H9 (cell line): ENCODE data around the gene VAV1. TPM values are rescaled to one million over a fixed set of nuclear protein-coding genes. Genes with fewer than 3 reads are reported as not detected.

Source experiments
- DNase-seq: peaks from one replicate; pipeline ENCODE4 v3.0.0-alpha.2; 2017
- H2AFZ ChIP-seq: one replicate; pipeline ENCODE4 v1.6.1; 2013; ENCODE audit warnings: mild to moderate bottlenecking, low read length, control low read depth, moderate library complexity
- H2AK5ac ChIP-seq: 2 replicates; pipeline ENCODE4 v1.6.1; 2013; ENCODE audit warnings: low read length, control low read depth, mixed read lengths; ENCODE audit not compliant: insufficient read length
- H2BK120ac ChIP-seq: one replicate; pipeline ENCODE4 v1.6.1; 2013; ENCODE audit warnings: low read depth, mild to moderate bottlenecking, low read length, control low read depth, inconsistent platforms; ENCODE audit not compliant: poor library complexity, severe bottlenecking
- H2BK12ac ChIP-seq: 2 replicates; pipeline ENCODE4 v1.6.1; 2013; ENCODE audit warnings: low read length, control low read depth, mixed read lengths, low read depth; ENCODE audit not compliant: insufficient read length
- H2BK15ac ChIP-seq: 2 replicates; pipeline ENCODE4 v1.6.1; 2013; ENCODE audit warnings: low read depth, low read length, control low read depth
- H2BK20ac ChIP-seq: one replicate; pipeline ENCODE4 v1.6.1; 2013; ENCODE audit warnings: low read depth, mild to moderate bottlenecking, low read length, control low read depth, inconsistent platforms; ENCODE audit not compliant: poor library complexity, severe bottlenecking
- H2BK5ac ChIP-seq: 2 replicates; pipeline ENCODE4 v1.6.1; 2013; ENCODE audit warnings: low read length, control low read depth, mixed read lengths; ENCODE audit not compliant: insufficient read length
- H3K14ac ChIP-seq: 2 replicates; pipeline ENCODE4 v1.6.1; 2013; ENCODE audit warnings: low read length, control low read depth; ENCODE audit not compliant: insufficient read depth
- H3K18ac ChIP-seq: 2 replicates; pipeline ENCODE4 v1.6.1; 2013; ENCODE audit warnings: low read depth, mild to moderate bottlenecking, mixed read lengths, low read length, control low read depth; ENCODE audit not compliant: insufficient read length
- H3K23ac ChIP-seq: 2 replicates; pipeline ENCODE4 v1.6.1; 2013; ENCODE audit warnings: low read length, control low read depth, mixed read lengths, low read depth; ENCODE audit not compliant: insufficient read length
- H3K23me2 ChIP-seq: 2 replicates; pipeline ENCODE4 v1.6.1; 2013; ENCODE audit warnings: low read depth, mild to moderate bottlenecking, mixed read lengths, low read length, control low read depth; ENCODE audit not compliant: insufficient read length, poor library complexity, severe bottlenecking
- H3K27ac ChIP-seq: 2 replicates; pipeline ENCODE4 v1.5.1; 2013; ENCODE audit warnings: low read length, control low read depth, mixed read lengths, low read depth; ENCODE audit not compliant: insufficient read length
- H3K27me3 ChIP-seq: 2 replicates; pipeline ENCODE4 v1.6.1; 2013; ENCODE audit warnings: low read length, control low read depth, inconsistent platforms; ENCODE audit not compliant: insufficient read depth
- H3K4ac ChIP-seq: 2 replicates; pipeline ENCODE4 v1.6.1; 2013; ENCODE audit warnings: low read depth, mild to moderate bottlenecking, control low read depth, inconsistent platforms, low read length, moderate library complexity
- H3K4me1 ChIP-seq: 2 replicates; pipeline ENCODE4 v1.6.1; 2013; ENCODE audit warnings: low read length, control low read depth, inconsistent platforms; ENCODE audit not compliant: insufficient read depth
- H3K4me2 ChIP-seq: 2 replicates; pipeline ENCODE4 v1.6.1; 2013; ENCODE audit warnings: low read length, control low read depth, mixed read lengths; ENCODE audit not compliant: insufficient read length, insufficient read depth
- H3K56ac ChIP-seq: 2 replicates; pipeline ENCODE4 v1.6.1; 2013; ENCODE audit warnings: low read depth, mild to moderate bottlenecking, mixed read lengths, low read length, control low read depth; ENCODE audit not compliant: insufficient read length
- H3K79me1 ChIP-seq: 2 replicates; pipeline ENCODE4 v1.6.1; 2013; ENCODE audit warnings: low read depth, mild to moderate bottlenecking, moderate library complexity, low read length, control low read depth, inconsistent platforms; ENCODE audit not compliant: insufficient read depth, poor library complexity, severe bottlenecking
- H3K79me2 ChIP-seq: 2 replicates; pipeline ENCODE4 v1.6.1; 2013; ENCODE audit warnings: low read length, control low read depth, inconsistent platforms; ENCODE audit not compliant: insufficient read depth
- H3K9ac ChIP-seq: 2 replicates; pipeline ENCODE4 v1.6.1; 2013; ENCODE audit warnings: low read length, control low read depth, mixed read lengths; ENCODE audit not compliant: insufficient read length; ENCODE audit errors: extremely low read depth
- H3K9me3 ChIP-seq: one replicate; pipeline ENCODE4 v1.6.1; 2013; ENCODE audit warnings: low read depth, low read length, inconsistent platforms; ENCODE audit not compliant: control insufficient read depth
- H3T11ph ChIP-seq: one replicate; pipeline ENCODE4 v1.6.1; 2013; ENCODE audit warnings: mild to moderate bottlenecking, low read length, control low read depth, inconsistent platforms
- H4K20me1 ChIP-seq: one replicate; pipeline ENCODE4 v1.6.1; 2013; ENCODE audit not compliant: control insufficient read depth, insufficient read length, insufficient read depth
- H4K5ac ChIP-seq: 2 replicates; pipeline ENCODE4 v1.6.1; 2013; ENCODE audit warnings: low read depth, mild to moderate bottlenecking, mixed read lengths, low read length, control low read depth; ENCODE audit not compliant: insufficient read length
- H4K8ac ChIP-seq: replicated peaks from 2 replicates; pipeline ENCODE4 v1.6.1; 2013; ENCODE audit warnings: low read length, control low read depth, mixed read lengths, low read depth; ENCODE audit not compliant: insufficient read length
- H4K91ac ChIP-seq: 2 replicates; pipeline ENCODE4 v1.6.1; 2013; ENCODE audit warnings: low read depth, mild to moderate bottlenecking, moderate library complexity, mixed read lengths, low read length, control low read depth; ENCODE audit not compliant: insufficient read length
- H3K27ac Mint-ChIP-seq, 3 experiments: 2 replicates in 2 of 3; 3 replicates in 1 of 3; pipeline ENCODE4 v1.8.0; 2020 to 2021; ENCODE audit warnings: mixed read lengths in 3 of 3, mild to moderate bottlenecking in 1 of 3, moderate library complexity in 1 of 3
- H3K27me3 Mint-ChIP-seq: 2 replicates; pipeline ENCODE4 v1.8.0; 2021; ENCODE audit warnings: low read depth, mild to moderate bottlenecking, moderate library complexity, mixed read lengths
- H3K36me3 Mint-ChIP-seq, 3 experiments: 2 replicates in 2 of 3; 3 replicates in 1 of 3; pipeline ENCODE4 v1.8.0; 2020 to 2021; ENCODE audit warnings: low read depth in 3 of 3, mixed read lengths in 3 of 3; ENCODE audit not compliant: insufficient read depth in 1 of 3
- H3K4me1 Mint-ChIP-seq, 2 experiments: 2 replicates each; pipeline ENCODE4 v1.8.0; 2020; ENCODE audit warnings: mixed read lengths in 2 of 2
- H3K4me3 Mint-ChIP-seq, 2 experiments: 2 replicates in 1 of 2; 3 replicates in 1 of 2; pipeline ENCODE4 v1.8.0; 2020 to 2021; ENCODE audit warnings: mild to moderate bottlenecking in 2 of 2, mixed read lengths in 2 of 2, moderate library complexity in 1 of 2
- H3K9me3 Mint-ChIP-seq, 2 experiments: 2 replicates in 1 of 2; 3 replicates in 1 of 2; pipeline ENCODE4 v1.8.0; 2020; ENCODE audit warnings: mild to moderate bottlenecking in 2 of 2, mixed read lengths in 2 of 2, moderate library complexity in 1 of 2
- WGBS: extraction: QIAGEN DNeasy Blood & Tissue Kit; methylation state at CpG from one replicate; pipeline ENCODE4 v1.1.7; 2013; ENCODE audit warnings: missing lambda C conversion rate, low lambda C conversion rate, mixed read lengths; ENCODE audit not compliant: insufficient read length; ENCODE audit errors: extremely low coverage; 5-methylcytosine and 5-hydroxymethylcytosine counted together
- total RNA-seq: library from RNA; stranded (reverse); gene quantifications from 2 replicates; pipeline ENCODE4 v1.2.1, GENCODE V29; 2021
- TF ChIP-seq, protein P1 (sequence below): fragments of 200-600 bp; sonication (generic); conservative IDR thresholded peaks from 3 replicates; pipeline ENCODE4 v1.8.0; 2021; ENCODE audit warnings: antibody characterized with exemption, mild to moderate bottlenecking

Gene VAV1
- total RNA-seq, 1 experiment from 2014 or later: 0.90 TPM

DNA sequence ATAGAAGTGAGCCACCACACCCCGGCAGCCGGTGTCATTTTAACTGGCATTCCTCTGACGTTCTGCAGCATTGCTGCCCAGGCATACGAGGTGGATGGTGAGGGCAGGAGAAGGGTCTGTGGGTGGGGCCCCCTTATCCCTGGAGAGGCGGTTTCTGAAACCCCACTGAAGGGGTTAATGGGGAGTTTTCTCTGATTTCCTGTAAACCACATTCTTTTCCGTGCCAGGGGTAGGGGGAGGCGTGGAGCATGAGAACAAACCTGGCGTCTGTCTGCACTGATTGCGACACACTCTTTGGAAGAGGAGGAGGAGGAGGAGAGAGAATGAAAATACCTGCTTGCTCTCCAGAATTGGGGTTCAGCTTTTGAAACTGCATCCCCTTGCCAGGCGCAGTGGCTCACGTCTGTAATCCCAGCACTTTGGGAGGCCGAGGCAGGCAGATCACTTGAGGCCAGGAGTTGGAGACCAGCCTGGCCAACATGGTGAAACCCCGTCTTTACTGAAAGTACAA is 49.3 kb upstream of the VAV1 start:
- Histone ChIP-seq H3K18ac (no peak overlapping the region), H4K91ac (no peak overlapping the region), H3K79me1 (no peaks in the 10 kb centered on the region), H3K9me3 (no peaks in the 10 kb centered on the region), H4K20me1 (no peaks in the 10 kb centered on the region), H4K8ac (no peak overlapping the region), H2BK20ac (no peak overlapping the region), H3K14ac (no peak overlapping the region), H3K9ac (no peak overlapping the region), H3K27ac (no peak overlapping the region), H3K4me2 (no peak overlapping the region), H3K23ac (no peak overlapping the region), H2AK5ac (no peak overlapping the region), H3K79me2 (no peaks in the 10 kb centered on the region), H3K27me3 (no peaks in the 10 kb centered on the region), H2AFZ (no peak overlapping the region), H2BK120ac (no peak overlapping the region), H2BK15ac (no peak overlapping the region), H2BK12ac (no peak overlapping the region), H3K23me2 (no peaks in the 10 kb centered on the region), H4K5ac (no peak overlapping the region), H3T11ph (no peak overlapping the region), H3K56ac (no peak overlapping the region), H2BK5ac (no peak overlapping the region), H3K4ac (no peak overlapping the region), H3K4me1 (no peaks in the 10 kb centered on the region; the same call in 1 of the 2 replicates)
- DNase-seq: no peak
- H3K4me3 Mint-ChIP-seq: peak overlapping the region in 1 of 2 experiments; percentile 65; a peak in 1 of 5 replicates
- no peaks in the 10 kb centered on the region for H3K36me3 Mint-ChIP-seq
- TF ChIP-seq, protein P1, sequence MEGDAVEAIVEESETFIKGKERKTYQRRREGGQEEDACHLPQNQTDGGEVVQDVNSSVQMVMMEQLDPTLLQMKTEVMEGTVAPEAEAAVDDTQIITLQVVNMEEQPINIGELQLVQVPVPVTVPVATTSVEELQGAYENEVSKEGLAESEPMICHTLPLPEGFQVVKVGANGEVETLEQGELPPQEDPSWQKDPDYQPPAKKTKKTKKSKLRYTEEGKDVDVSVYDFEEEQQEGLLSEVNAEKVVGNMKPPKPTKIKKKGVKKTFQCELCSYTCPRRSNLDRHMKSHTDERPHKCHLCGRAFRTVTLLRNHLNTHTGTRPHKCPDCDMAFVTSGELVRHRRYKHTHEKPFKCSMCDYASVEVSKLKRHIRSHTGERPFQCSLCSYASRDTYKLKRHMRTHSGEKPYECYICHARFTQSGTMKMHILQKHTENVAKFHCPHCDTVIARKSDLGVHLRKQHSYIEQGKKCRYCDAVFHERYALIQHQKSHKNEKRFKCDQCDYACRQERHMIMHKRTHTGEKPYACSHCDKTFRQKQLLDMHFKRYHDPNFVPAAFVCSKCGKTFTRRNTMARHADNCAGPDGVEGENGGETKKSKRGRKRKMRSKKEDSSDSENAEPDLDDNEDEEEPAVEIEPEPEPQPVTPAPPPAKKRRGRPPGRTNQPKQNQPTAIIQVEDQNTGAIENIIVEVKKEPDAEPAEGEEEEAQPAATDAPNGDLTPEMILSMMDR: no peak
- no peaks in the 10 kb centered on the region; the same call in 1 of the 2 replicates for H3K27me3 Mint-ChIP-seq
- H3K27ac Mint-ChIP-seq: peak overlapping the region in 2 of 3 experiments; percentile 60 to 70; a peak in 1 of 7 replicates
- H3K9me3 Mint-ChIP-seq: peaks cover 0 to 2% of the 10 kb centered on the region in 2 experiments; a peak in 1 of 5 replicates
- WGBS: no CpG with 5 or more reads among the region's 13 CpGs
- peaks cover 7 to 35% of the 10 kb centered on the region in 2 experiments for H3K4me1 Mint-ChIP-seq
